ENCODE results near the gene C1QTNF9.

DNA sequence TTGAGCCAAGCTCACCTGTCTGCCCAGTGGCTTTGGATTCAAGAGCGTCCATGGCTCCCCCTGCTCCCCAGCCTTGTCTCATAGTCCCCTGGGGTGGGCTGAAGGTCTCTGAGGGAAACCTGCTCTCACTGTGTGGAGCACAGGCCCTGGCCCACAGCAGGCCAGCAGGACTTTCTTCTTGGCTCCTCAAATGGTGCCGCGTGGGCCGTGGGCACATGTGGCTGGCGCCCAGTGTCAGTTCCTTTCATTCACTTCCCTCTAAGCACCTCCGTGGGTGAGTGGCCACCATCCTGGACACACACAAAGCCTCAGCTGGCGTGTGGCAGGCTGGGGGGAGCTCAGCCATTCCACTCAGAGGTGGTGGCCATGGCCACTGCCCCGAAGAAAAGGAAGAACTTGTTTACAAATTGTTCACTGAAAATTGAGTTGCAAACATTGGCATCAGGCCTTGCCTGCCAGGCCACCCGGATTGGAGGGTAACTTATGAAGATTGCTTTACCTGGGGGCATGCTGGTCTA is 53.1 kb downstream of the C1QTNF9 start:
- TF ChIP-seq POLR2A (IDR thresholded peaks at IDR 0.05; ENCODE audit: low read length) (no peak), GATA1 (IDR thresholded peaks at IDR 0.05; ENCODE audit: low read depth, low read length) (no peak)
